ENCODE measurements around the gene IDH3B.

DNA sequence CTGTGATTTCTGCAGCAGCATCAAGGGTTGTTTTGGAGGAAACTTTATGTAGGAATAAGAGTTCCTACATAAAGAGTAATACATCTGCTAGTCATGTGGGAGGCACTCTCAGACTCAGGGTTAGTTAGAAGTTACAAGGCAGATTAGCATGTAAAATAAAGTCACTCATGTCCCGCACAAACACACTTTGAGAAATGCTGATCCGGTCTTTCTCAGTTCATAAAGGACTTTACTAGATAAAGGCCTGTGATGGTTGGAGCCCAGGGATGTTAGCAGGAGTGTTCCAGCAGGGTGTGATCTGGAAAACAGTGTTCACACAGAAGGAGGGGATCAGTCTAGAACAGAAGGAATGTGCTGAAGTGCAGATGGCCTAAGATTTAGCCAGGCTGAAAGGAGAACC lies 44.7 kb downstream of the IDH3B start:
- TF ChIP-seq, protein P1, sequence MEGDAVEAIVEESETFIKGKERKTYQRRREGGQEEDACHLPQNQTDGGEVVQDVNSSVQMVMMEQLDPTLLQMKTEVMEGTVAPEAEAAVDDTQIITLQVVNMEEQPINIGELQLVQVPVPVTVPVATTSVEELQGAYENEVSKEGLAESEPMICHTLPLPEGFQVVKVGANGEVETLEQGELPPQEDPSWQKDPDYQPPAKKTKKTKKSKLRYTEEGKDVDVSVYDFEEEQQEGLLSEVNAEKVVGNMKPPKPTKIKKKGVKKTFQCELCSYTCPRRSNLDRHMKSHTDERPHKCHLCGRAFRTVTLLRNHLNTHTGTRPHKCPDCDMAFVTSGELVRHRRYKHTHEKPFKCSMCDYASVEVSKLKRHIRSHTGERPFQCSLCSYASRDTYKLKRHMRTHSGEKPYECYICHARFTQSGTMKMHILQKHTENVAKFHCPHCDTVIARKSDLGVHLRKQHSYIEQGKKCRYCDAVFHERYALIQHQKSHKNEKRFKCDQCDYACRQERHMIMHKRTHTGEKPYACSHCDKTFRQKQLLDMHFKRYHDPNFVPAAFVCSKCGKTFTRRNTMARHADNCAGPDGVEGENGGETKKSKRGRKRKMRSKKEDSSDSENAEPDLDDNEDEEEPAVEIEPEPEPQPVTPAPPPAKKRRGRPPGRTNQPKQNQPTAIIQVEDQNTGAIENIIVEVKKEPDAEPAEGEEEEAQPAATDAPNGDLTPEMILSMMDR (IDR thresholded peaks at IDR 0.05) = no peak
- TF ChIP-seq ZFX (IDR thresholded peaks at IDR 0.05; ENCODE audit: borderline replicate concordance) = no peak
